Neural progenitor cell (in vitro differentiated cells): Measurements from ENCODE around the gene PITPNC1. TPM values are rescaled to one million over a fixed set of nuclear protein-coding genes. Genes with fewer than 3 reads are reported as not detected.
"Not testable (repeated sequence)": the region's sequence is repeated elsewhere in the genome, so short reads cannot be mapped to it uniquely, and the experiment has no call there.

Experiments used
- DNase-seq: peaks from one replicate; pipeline ENCODE4 v3.0.0-alpha.2; 2016; ENCODE audit warnings: low spot score
- H2AFZ ChIP-seq: fragments of 200-600 bp; sonication (generic); replicated peaks from 2 replicates; pipeline ENCODE4 v1.6.1; 2016; ENCODE audit warnings: antibody characterized with exemption
- H3F3A ChIP-seq: fragments of 200-600 bp; sonication (generic); 2 replicates; pipeline ENCODE4 v1.6.1; 2016; ENCODE audit warnings: antibody characterized with exemption, low read depth
- H3K27ac ChIP-seq: fragments of 200-600 bp; sonication (generic); 2 replicates; pipeline ENCODE4 v1.5.1; 2016; ENCODE audit warnings: mild to moderate bottlenecking
- H3K27me3 ChIP-seq: fragments of 200-600 bp; sonication (generic); 2 replicates; pipeline ENCODE4 v1.6.1; 2016; ENCODE audit warnings: mild to moderate bottlenecking, moderate library complexity
- H3K36me3 ChIP-seq: fragments of 200-600 bp; sonication (generic); 2 replicates; pipeline ENCODE4 v1.5.1; 2016
- H3K4me1 ChIP-seq: fragments of 200-600 bp; sonication (generic); 2 replicates; pipeline ENCODE4 v1.6.1; 2016; ENCODE audit warnings: mixed run types
- H3K4me2 ChIP-seq: fragments of 200-600 bp; sonication (generic); 2 replicates; pipeline ENCODE4 v1.6.1; 2016
- H3K4me3 ChIP-seq: fragments of 200-600 bp; sonication (generic); 2 replicates; pipeline ENCODE4 v1.5.1; 2016
- H3K79me2 ChIP-seq: fragments of 200-600 bp; sonication (generic); 2 replicates; pipeline ENCODE4 v1.6.1; 2016; ENCODE audit warnings: low read depth
- H3K9ac ChIP-seq: fragments of 200-600 bp; sonication (generic); 2 replicates; pipeline ENCODE4 v1.6.1; 2016
- H3K9me3 ChIP-seq: fragments of 200-600 bp; sonication (generic); 2 replicates; pipeline ENCODE4 v1.5.1; 2016; ENCODE audit warnings: low read depth
- H4K20me1 ChIP-seq: fragments of 200-600 bp; sonication (generic); 2 replicates; pipeline ENCODE4 v1.6.1; 2016; ENCODE audit warnings: low read depth
- H3K27ac Mint-ChIP-seq: 3 replicates; pipeline ENCODE4 v1.8.0; 2021; ENCODE audit warnings: mixed read lengths
- H3K27me3 Mint-ChIP-seq: 2 replicates; pipeline ENCODE4 v1.8.0; 2022; ENCODE audit warnings: low read depth, mild to moderate bottlenecking, inconsistent platforms, moderate library complexity, mixed read lengths; ENCODE audit not compliant: insufficient read depth
- H3K36me3 Mint-ChIP-seq: 3 replicates; pipeline ENCODE4 v1.8.0; 2021; ENCODE audit warnings: mixed read lengths
- H3K4me1 Mint-ChIP-seq: 3 replicates; pipeline ENCODE4 v1.8.0; 2021; ENCODE audit warnings: mixed read lengths
- H3K4me3 Mint-ChIP-seq: 3 replicates; pipeline ENCODE4 v1.8.0; 2021; ENCODE audit warnings: mild to moderate bottlenecking, moderate library complexity, mixed read lengths
- H3K9me3 Mint-ChIP-seq: 3 replicates; pipeline ENCODE4 v1.8.0; 2020; ENCODE audit warnings: mixed read lengths
- CTCF ChIP-seq: fragments of 200-600 bp; sonication (generic); IDR thresholded peaks from 2 replicates; pipeline ENCODE4 v1.5.1; 2017; ENCODE audit warnings: antibody characterized with exemption, mild to moderate bottlenecking
- EZH2 ChIP-seq: fragments of 200-600 bp; sonication (generic); IDR thresholded peaks from 2 replicates; pipeline ENCODE4 v1.6.1; 2017; ENCODE audit warnings: antibody characterized with exemption, mild to moderate bottlenecking, moderate library complexity
- EZH2phosphoT487 ChIP-seq: fragments of 200-600 bp; sonication (generic); IDR thresholded peaks from 2 replicates; pipeline ENCODE4 v1.6.1; 2017; ENCODE audit warnings: antibody characterized with exemption
- total RNA-seq: library from RNA; depleted of rRNA; stranded (reverse); fragments of >200 nt; gene quantifications from 2 replicates; pipeline ENCODE4 v1.2.3, GENCODE V29; 2015; ENCODE audit warnings: low replicate concordance

PITPNC1 gene
- total RNA-seq, 1 donor from 2014 or later: 8.1 TPM

- no peaks in the 10 kb centered on the region for H3K9me3 Mint-ChIP-seq
- peaks cover 10% of the 10 kb centered on the region for H3K36me3 Mint-ChIP-seq
- H3K4me1 ChIP-seq: peaks cover 11% of the 10 kb centered on the region
- peaks cover 12% of the 10 kb centered on the region for H3K4me1 Mint-ChIP-seq
- no peak overlapping the region for H3K27ac ChIP-seq
- no peak overlapping the region for H3K4me2 ChIP-seq
- no peaks in the 10 kb centered on the region for H3K36me3 ChIP-seq
- no peaks in the 10 kb centered on the region for H3K9me3 ChIP-seq
- no peaks in the 10 kb centered on the region for H3K79me2 ChIP-seq
- H2AFZ ChIP-seq: no peak overlapping the region
- no peak overlapping the region for H3K27ac Mint-ChIP-seq
- no peaks in the 10 kb centered on the region for H4K20me1 ChIP-seq
- H3K27me3 Mint-ChIP-seq: peaks cover 4% of the 10 kb centered on the region
- no peak for TF ChIP-seq EZH2
- TF ChIP-seq CTCF: no peak
- no peak for TF ChIP-seq EZH2phosphoT487
- no peak overlapping the region for H3K4me3 Mint-ChIP-seq
- H3F3A ChIP-seq: no peaks in the 10 kb centered on the region
- H3K9ac ChIP-seq: no peak overlapping the region
- no peaks in the 10 kb centered on the region for H3K27me3 ChIP-seq
- DNase-seq: no peak
- H3K4me3 ChIP-seq: no peak overlapping the region
Observed at GRCh38 chr17:67576471-67577115, 199.5 kb downstream of the PITPNC1 start.

- H3K4me1 ChIP-seq: peaks cover 11% of the 10 kb centered on the region
- no peaks in the 10 kb centered on the region for H3K79me2 ChIP-seq
- no peaks in the 10 kb centered on the region for H3F3A ChIP-seq
- no peaks in the 10 kb centered on the region for H3K9me3 Mint-ChIP-seq
- TF ChIP-seq EZH2 (no peak), CTCF (no peak), EZH2phosphoT487 (no peak)
- no peaks in the 10 kb centered on the region for H3K9me3 ChIP-seq
- peaks cover 12% of the 10 kb centered on the region for H3K4me1 Mint-ChIP-seq
- H3K27me3 ChIP-seq: no peaks in the 10 kb centered on the region
- no peak overlapping the region for H2AFZ ChIP-seq
- no peak overlapping the region for H3K4me3 ChIP-seq
- H3K27ac ChIP-seq: no peak overlapping the region
- no peak overlapping the region for H3K9ac ChIP-seq
- peaks cover 11% of the 10 kb centered on the region for H3K36me3 Mint-ChIP-seq
- peak overlapping the region; percentile 97 for H3K27ac Mint-ChIP-seq
- DNase-seq: no peak
- H4K20me1 ChIP-seq: no peaks in the 10 kb centered on the region
- peaks cover 3% of the 10 kb centered on the region for H3K27me3 Mint-ChIP-seq
- H3K36me3 ChIP-seq: no peaks in the 10 kb centered on the region
- H3K4me2 ChIP-seq: no peak overlapping the region
- peak overlapping the region; percentile 58 for H3K4me3 Mint-ChIP-seq
Observed at GRCh38 chr17:67577429-67578141, 200.5 kb downstream of the PITPNC1 start.

GRCh38 chr17:67578142-67578457 lies 201.0 kb downstream of the PITPNC1 start:
- Histone ChIP-seq H3K27ac (no peak overlapping the region), H3K9ac (no peak overlapping the region), H4K20me1 (no peaks in the 10 kb centered on the region), H3K27me3 (no peaks in the 10 kb centered on the region), H3K4me3 (no peak overlapping the region), H3F3A (no peaks in the 10 kb centered on the region), H3K79me2 (no peaks in the 10 kb centered on the region), H3K36me3 (no peaks in the 10 kb centered on the region), H3K9me3 (no peaks in the 10 kb centered on the region), H3K4me2 (no peak overlapping the region), H2AFZ (no peak overlapping the region), H3K4me1 (peaks cover 11% of the 10 kb centered on the region)
- Mint-ChIP-seq H3K27me3 (peaks cover 2% of the 10 kb centered on the region), H3K4me3 (peak overlapping the region; percentile 58), H3K4me1 (peaks cover 12% of the 10 kb centered on the region), H3K27ac (peak overlapping the region; percentile 97), H3K36me3 (peaks cover 11% of the 10 kb centered on the region), H3K9me3 (no peaks in the 10 kb centered on the region)
- no peak for TF ChIP-seq EZH2
- no peak for TF ChIP-seq EZH2phosphoT487
- TF ChIP-seq CTCF: no peak
- peak; percentile 11 for DNase-seq

GRCh38 chr17:67578679-67579405 lies 201.8 kb downstream of the PITPNC1 start:
- not testable (repeated sequence) for H3K27me3 Mint-ChIP-seq, H4K20me1 ChIP-seq, H3F3A ChIP-seq, H3K27ac ChIP-seq, H3K9me3 Mint-ChIP-seq, H3K9ac ChIP-seq, H3K27me3 ChIP-seq, H3K4me3 Mint-ChIP-seq, H3K4me3 ChIP-seq, DNase-seq, H3K9me3 ChIP-seq, H3K79me2 ChIP-seq, H3K4me2 ChIP-seq, H3K36me3 ChIP-seq, H2AFZ ChIP-seq
- peaks cover 11% of the 10 kb centered on the region for H3K4me1 ChIP-seq
- H3K27ac Mint-ChIP-seq: peak overlapping the region; percentile 97
- H3K36me3 Mint-ChIP-seq: peaks cover 11% of the 10 kb centered on the region
- H3K4me1 Mint-ChIP-seq: peaks cover 12% of the 10 kb centered on the region
